CD4-positive, alpha-beta T cell (primary cell): ENCODE measurements around the gene OSBPL3. TPM values are rescaled to one million over a fixed set of nuclear protein-coding genes. Genes with fewer than 3 reads are reported as not detected.

ENCODE experiments used
- ATAC-seq: fragments of 200-7000 bp; cut with Tn5 transposase; one replicate; pipeline ENCODE4 v1.10.0; 2022; ENCODE audit warnings: mild to moderate bottlenecking; ENCODE audit not compliant: poor library complexity
- CTCF ChIA-PET: fragments of 350-600 bp; sonication (Branson Sonifier 250); formaldehyde crosslinking; loops from one replicate; lab custom pipeline; 2021; ENCODE audit warnings: antibody characterized with exemption, inconsistent platforms; lab: Charles Lee
- POLR2A ChIA-PET: fragments of 350-600 bp; sonication (Branson Sonifier 250); formaldehyde crosslinking; loops from one replicate; lab custom pipeline; 2021; ENCODE audit warnings: antibody characterized with exemption, inconsistent platforms; lab: Charles Lee
- DNase-seq, 14 experiments: peaks; one replicate each; pipeline ENCODE4 v3.0.0-alpha.2; 2013 to 2020; ENCODE audit warnings: mixed read lengths in 2 of 14
- H3K27ac ChIP-seq, 2 donors: one replicate each; pipeline versions ENCODE4 v1.5.1 to v1.7.0; 2013; ENCODE audit warnings: low read length in 2 of 2, low read depth in 1 of 2, mild to moderate bottlenecking in 1 of 2
- H3K27me3 ChIP-seq, 2 experiments: 1 replicate in 1 of 2; 2 replicates in 1 of 2; pipeline versions ENCODE4 v1.6.1 to v1.7.0; 2013; ENCODE audit warnings: low read length in 2 of 2, control low read depth in 1 of 2, mild to moderate bottlenecking in 1 of 2, moderate library complexity in 1 of 2; ENCODE audit not compliant: insufficient read depth in 2 of 2, control insufficient read depth in 1 of 2
- H3K36me3 ChIP-seq: one replicate; pipeline ENCODE4 v1.6.1; 2013; ENCODE audit warnings: low read length, control low read depth; ENCODE audit not compliant: insufficient read depth
- H3K4me1 ChIP-seq: one replicate; pipeline ENCODE4 v1.6.1; 2013; ENCODE audit warnings: low read length, control low read depth; ENCODE audit not compliant: insufficient read depth
- H3K4me3 ChIP-seq: one replicate; pipeline ENCODE4 v1.5.1; 2013; ENCODE audit warnings: mild to moderate bottlenecking, low read length, moderate library complexity
- H3K9me3 ChIP-seq, 2 experiments: 1 replicate in 1 of 2; 2 replicates in 1 of 2; pipeline versions ENCODE4 v1.6.1 to v1.7.0; 2013; ENCODE audit warnings: low read length in 2 of 2, mild to moderate bottlenecking in 2 of 2, control low read depth in 1 of 2, moderate library complexity in 1 of 2; ENCODE audit not compliant: control insufficient read depth in 1 of 2, insufficient read depth in 1 of 2
- H3K27ac Mint-ChIP-seq: one replicate; pipeline ENCODE4 v1.8.0; 2020; ENCODE audit warnings: mixed read lengths
- H3K27me3 Mint-ChIP-seq: one replicate; pipeline ENCODE4 v1.8.0; 2021; ENCODE audit warnings: mixed read lengths
- H3K36me3 Mint-ChIP-seq: one replicate; pipeline ENCODE4 v1.8.0; 2021; ENCODE audit warnings: low read depth, mixed read lengths
- H3K4me1 Mint-ChIP-seq: one replicate; pipeline ENCODE4 v1.8.0; 2021; ENCODE audit warnings: low read depth, mixed read lengths
- H3K4me3 Mint-ChIP-seq: one replicate; pipeline ENCODE4 v1.8.0; 2020; ENCODE audit warnings: mild to moderate bottlenecking, mixed read lengths
- H3K9me3 Mint-ChIP-seq: one replicate; pipeline ENCODE4 v1.8.0; 2020; ENCODE audit warnings: mixed read lengths
- CTCF ChIP-seq: fragments of 200-600 bp; IDR thresholded peaks from one replicate; pipeline ENCODE4 v1.8.0; 2022; ENCODE audit warnings: antibody characterized with exemption, mild to moderate bottlenecking
- intact Hi-C, 2 experiments: fragments of 100-400 bp; cut with DNase I in 1 of 2; cut with micrococcal nuclease in 1 of 2; formaldehyde crosslinking; loops; one replicate each; pipeline versions ENCODE4 v1.15.1 to v1.9.0; 2023 to 2025; cut with DNase I, micrococcal nuclease
- total RNA-seq, 174 experiments: library from RNA in 2 of 174; stranded (reverse) in 2 of 174; gene quantifications; one replicate each; pipeline ENCODE4 v1.2.3 and lab custom pipeline; 2021 to 2026

OSBPL3 gene
- total RNA-seq, 2 experiments from 2014 or later = 25.4 to 25.9 TPM

GRCh38 chr7:24912424-24912823 lies 67.6 kb downstream of the OSBPL3 start:
- Histone ChIP-seq H3K36me3 (no peaks in the 10 kb centered on the region), H3K27me3 (no peaks in the 10 kb centered on the region), H3K4me1 (peaks cover 51% of the 10 kb centered on the region), H3K9me3 (no peaks in the 10 kb centered on the region), H3K27ac (no peak overlapping the region), H3K4me3 (no peak overlapping the region)
- no peak for TF ChIP-seq CTCF
- Mint-ChIP-seq H3K27me3 (no peaks in the 10 kb centered on the region), H3K36me3 (no peaks in the 10 kb centered on the region), H3K4me3 (no peak overlapping the region), H3K4me1 (peaks cover 63% of the 10 kb centered on the region), H3K9me3 (no peaks in the 10 kb centered on the region), H3K27ac (no peak overlapping the region)
- ATAC-seq (no peak), DNase-seq (no peak)
- POLR2A ChIA-PET = interaction anchor here (0.7 to 3.5 kb wide), 6 partner anchors 11 to 91 kb away, joined by 3 to 26 read pairs (median 4); partner anchors contain the start of gene OSBPL3
- CTCF ChIA-PET = interaction anchor here (1.4 to 2.8 kb wide), 2 partner anchors 91 to 99 kb away, joined by 3 to 8 read pairs; no protein-coding TSS in a partner anchor
- intact Hi-C loops = loop anchor here (1.0 to 10.0 kb wide), 2 partner anchors 13 to 162 kb away; no protein-coding TSS in a partner anchor

- Mint-ChIP-seq H3K9me3 (no peaks in the 10 kb centered on the region), H3K4me1 (peaks cover 54% of the 10 kb centered on the region), H3K4me3 (peak overlapping the region; percentile 52), H3K36me3 (no peaks in the 10 kb centered on the region), H3K27ac (peak overlapping the region; percentile 45), H3K27me3 (no peaks in the 10 kb centered on the region)
- TF ChIP-seq CTCF = no peak
- DNase-seq (peak in 5 of 14 experiments; percentile 15 to 85 (median 45)), ATAC-seq (peak; percentile 73)
- ChIA-PET CTCF (interaction anchor here (0.8 to 2.8 kb wide), 6 partner anchors 21 to 188 kb away, joined by 3 to 8 read pairs (median 4); no protein-coding TSS in a partner anchor), POLR2A (interaction anchor here (0.7 to 3.5 kb wide), 14 partner anchors 10 to 118 kb away, joined by 3 to 26 read pairs (median 4); partner anchors contain the start of gene OSBPL3)
- peaks cover 63% of the 10 kb centered on the region for H3K4me1 ChIP-seq
- H3K4me3 ChIP-seq = no peak overlapping the region
- no peaks in the 10 kb centered on the region for H3K9me3 ChIP-seq
- H3K27me3 ChIP-seq = no peaks in the 10 kb centered on the region
- no peaks in the 10 kb centered on the region for H3K36me3 ChIP-seq
- peak overlapping the region in 1 of 2 donors; percentile 4 for H3K27ac ChIP-seq
- intact Hi-C loops = loop anchor here in 1 of 2 experiments (10.0 kb wide), 1 partner anchor 164 kb away; no protein-coding TSS in a partner anchor
Observed at GRCh38 chr7:24911213-24911603, 68.8 kb downstream of the OSBPL3 start.

GRCh38 chr7:24910551-24911212 lies 69.3 kb downstream of the OSBPL3 start:
- H3K4me3 ChIP-seq = no peak overlapping the region
- TF ChIP-seq CTCF = no peak
- Mint-ChIP-seq H3K27me3 (no peaks in the 10 kb centered on the region), H3K36me3 (no peaks in the 10 kb centered on the region), H3K27ac (peak overlapping the region; percentile 45), H3K4me1 (peaks cover 53% of the 10 kb centered on the region), H3K9me3 (no peaks in the 10 kb centered on the region), H3K4me3 (peak overlapping the region; percentile 52)
- H3K27me3 ChIP-seq = no peaks in the 10 kb centered on the region
- peak in 1 of 14 experiments; percentile 29 for DNase-seq
- intact Hi-C loops = loop anchor here in 1 of 2 experiments (10.0 kb wide), 1 partner anchor 164 kb away; no protein-coding TSS in a partner anchor
- ChIA-PET CTCF (interaction anchor here (0.8 to 2.8 kb wide), 6 partner anchors 21 to 188 kb away, joined by 3 to 8 read pairs (median 4); no protein-coding TSS in a partner anchor), POLR2A (interaction anchor here (0.9 to 3.5 kb wide), 12 partner anchors 11 to 118 kb away, joined by 3 to 26 read pairs (median 4); partner anchors contain the start of gene OSBPL3)
- ATAC-seq = no peak
- no peaks in the 10 kb centered on the region for H3K36me3 ChIP-seq
- peaks cover 67% of the 10 kb centered on the region for H3K4me1 ChIP-seq
- peak overlapping the region in 1 of 2 donors; percentile 4 for H3K27ac ChIP-seq
- no peaks in the 10 kb centered on the region for H3K9me3 ChIP-seq
